K562 (cell line): ENCODE data around the gene PRIM1. TPM values are rescaled to one million over a fixed set of nuclear protein-coding genes. Genes with fewer than 3 reads are reported as not detected.

Source experiments
- ATF1 ChIP-seq, 2 experiments: fragments of 450-650 bp in 1 of 2; IDR thresholded peaks; 2 replicates each; pipeline ENCODE4 v1.6.1; 2016; ENCODE audit warnings: missing compliant biosample characterization in 1 of 2, missing genetic modification characterization in 1 of 2
- CHD2 ChIP-seq: IDR thresholded peaks from 2 replicates; pipeline ENCODE4 v1.6.1; 2011; ENCODE audit warnings: low read depth, low read length
- CLOCK ChIP-seq: fragments of 250-450 bp; sonication (Bioruptor Pico); IDR thresholded peaks from 2 replicates; pipeline ENCODE4 v1.4.0; 2020; ENCODE audit warnings: mild to moderate bottlenecking, moderate library complexity, borderline replicate concordance
- ETV5 ChIP-seq: sonication (generic); formaldehyde crosslinking; IDR thresholded peaks from 2 replicates; pipeline ENCODE4 v1.4.0; 2020; ENCODE audit warnings: low read depth, mild to moderate bottlenecking, missing genetic modification reagents
- ETV6 ChIP-seq, 3 experiments: fragments of 150-350 bp in 1 of 3; sonication (generic) in 1 of 3; formaldehyde crosslinking in 1 of 3; IDR thresholded peaks; 2 replicates each; pipeline versions ENCODE4 v1.6.1 to v1.8.0; 2014 to 2022; ENCODE audit warnings: borderline replicate concordance in 2 of 3, low read depth in 2 of 3, antibody characterized with exemption in 1 of 3, low read length in 1 of 3, mild to moderate bottlenecking in 1 of 3, missing genetic modification reagents in 1 of 3
- FOXP4 ChIP-seq: sonication (generic); formaldehyde crosslinking; IDR thresholded peaks from 2 replicates; pipeline ENCODE4 v1.8.0; 2022; ENCODE audit warnings: mild to moderate bottlenecking, missing genetic modification reagents, borderline replicate concordance
- L3MBTL2 ChIP-seq: fragments of 450-650 bp; IDR thresholded peaks from 2 replicates; pipeline ENCODE4 v1.6.1; 2016; ENCODE audit warnings: mild to moderate bottlenecking, moderate library complexity
- NONO ChIP-seq, 2 experiments: fragments of 200-400 bp in 1 of 2; fragments of 450-650 bp in 1 of 2; formaldehyde crosslinking in 1 of 2; IDR thresholded peaks; 2 replicates each; pipeline ENCODE4 v1.6.1; 2017; ENCODE audit warnings: low read depth in 2 of 2, mild to moderate bottlenecking in 2 of 2, moderate library complexity in 2 of 2, low read length in 1 of 2
- NR4A1 ChIP-seq, 2 experiments: fragments of 250-450 bp in 1 of 2; fragments of 450-650 bp in 1 of 2; sonication (Bioruptor Pico) in 1 of 2; IDR thresholded peaks; 2 replicates each; pipeline versions ENCODE4 v1.4.0 to v1.6.1; 2016 to 2020; ENCODE audit warnings: mild to moderate bottlenecking in 2 of 2, missing compliant biosample characterization in 1 of 2, missing genetic modification characterization in 1 of 2, moderate library complexity in 1 of 2
- RBBP5 ChIP-seq: fragments of 200-600 bp; sonication (generic); IDR thresholded peaks from 2 replicates; pipeline ENCODE4 v1.6.1; 2012; ENCODE audit warnings: borderline replicate concordance, mild to moderate bottlenecking, low read length, control low read depth, inconsistent platforms; ENCODE audit not compliant: insufficient read depth, poor library complexity, severe bottlenecking
- RFX1 ChIP-seq: fragments of 450-650 bp; IDR thresholded peaks from 2 replicates; pipeline ENCODE4 v1.6.1; 2016; ENCODE audit warnings: mild to moderate bottlenecking, moderate library complexity
- RFX5 ChIP-seq: IDR thresholded peaks from 2 replicates; pipeline ENCODE4 v1.6.1; 2011; ENCODE audit warnings: low read depth, mild to moderate bottlenecking, improper control_type of control experiment, low read length
- TAF7 ChIP-seq: fragments of 450-650 bp; IDR thresholded peaks from 2 replicates; pipeline ENCODE4 v1.6.1; 2016; ENCODE audit warnings: missing genetic modification characterization, missing compliant biosample characterization
- ZNF263 ChIP-seq: sonication (generic); formaldehyde crosslinking; IDR thresholded peaks from 2 replicates; pipeline ENCODE4 v1.8.0; 2022; ENCODE audit warnings: mild to moderate bottlenecking, missing genetic modification reagents, borderline replicate concordance
- polyA plus RNA-seq, 8 experiments: library from polyadenylated mRNA; depleted of rRNA in 4 of 8; stranded (reverse) in 5 of 8; unstranded in 3 of 8; fragments of >200 nt; fragmentation: Nextera tagmentation in 2 of 8; fragmentation: Illumina TruSeq in 1 of 8; extraction: Ambion mirVana in 2 of 8; extraction: Trizol in 1 of 8; gene quantifications; 2 replicates each; pipeline versions ENCODE4 v1.2.1 to v1.2.3, GENCODE V29; 2011 to 2014; ENCODE audit warnings: inconsistent platforms in 1 of 8, missing spikeins in 1 of 8
- total RNA-seq, 7 experiments: library from RNA; depleted of rRNA in 6 of 7; stranded (reverse); fragments of >200 nt in 6 of 7; fragmentation: Illumina TruSeq in 2 of 7; extraction: Trizol in 2 of 7; gene quantifications; 2 replicates each; pipeline versions ENCODE4 v1.2.1 to v1.2.3, GENCODE V29; 2011 to 2021; ENCODE audit warnings: low replicate concordance in 1 of 7
- TF ChIP-seq, protein P1 (sequence below): sonication (generic); formaldehyde crosslinking; IDR thresholded peaks from 2 replicates; pipeline ENCODE4 v1.8.0; 2023; ENCODE audit warnings: mild to moderate bottlenecking, missing genetic modification reagents

The PRIM1 gene
- total and polyA plus RNA-seq, 9 of the 15 experiments (the other 6 are each of a cell fraction or from before 2014, with no cell fraction given), result 67.2 to 179 (median 140) TPM

DNA sequence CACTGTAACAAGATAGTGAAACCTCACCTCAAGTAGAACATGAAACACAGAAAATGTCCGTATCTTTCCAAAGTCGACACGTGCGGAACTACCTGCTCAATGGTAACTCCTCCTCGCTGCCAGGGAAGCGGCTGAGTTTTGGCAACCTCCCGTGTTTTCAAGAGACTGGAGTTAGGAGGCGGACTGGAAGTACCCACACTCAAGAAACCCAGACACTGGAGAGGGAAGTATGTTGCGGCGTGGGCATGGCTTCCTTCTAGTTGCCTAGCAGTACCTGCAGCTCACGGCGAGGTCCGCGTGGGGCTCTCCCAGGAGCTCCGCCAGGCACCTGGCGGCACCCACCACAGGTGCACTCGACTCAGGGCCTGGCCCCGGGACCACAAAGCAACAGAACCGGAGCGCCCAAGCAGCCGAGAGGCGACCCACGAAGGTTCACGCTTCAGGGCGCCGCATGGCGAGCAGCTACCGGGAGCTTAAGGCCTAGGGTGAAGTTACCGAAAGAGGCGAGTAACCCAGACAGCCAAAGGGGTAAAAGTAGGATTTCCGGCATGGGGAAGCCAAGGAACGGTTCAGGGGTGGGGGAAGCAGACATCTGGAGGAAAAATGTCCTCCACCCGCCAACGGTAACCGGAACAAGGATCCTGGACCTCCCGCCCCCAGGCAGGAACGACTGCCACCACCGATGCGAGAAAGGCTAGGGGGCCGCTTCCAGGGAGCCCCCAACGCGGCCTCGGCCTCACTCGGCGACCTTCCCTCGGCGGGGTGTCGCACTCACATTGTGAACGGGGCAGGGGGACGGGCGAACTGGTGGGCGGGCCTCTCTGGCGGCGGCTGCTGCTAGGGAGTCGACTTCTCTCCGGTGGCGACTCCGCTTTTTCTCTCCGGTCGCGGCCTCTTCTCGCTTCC, 64.6 kb downstream of the PRIM1 start (continued):
- TF ChIP-seq, protein P1, sequence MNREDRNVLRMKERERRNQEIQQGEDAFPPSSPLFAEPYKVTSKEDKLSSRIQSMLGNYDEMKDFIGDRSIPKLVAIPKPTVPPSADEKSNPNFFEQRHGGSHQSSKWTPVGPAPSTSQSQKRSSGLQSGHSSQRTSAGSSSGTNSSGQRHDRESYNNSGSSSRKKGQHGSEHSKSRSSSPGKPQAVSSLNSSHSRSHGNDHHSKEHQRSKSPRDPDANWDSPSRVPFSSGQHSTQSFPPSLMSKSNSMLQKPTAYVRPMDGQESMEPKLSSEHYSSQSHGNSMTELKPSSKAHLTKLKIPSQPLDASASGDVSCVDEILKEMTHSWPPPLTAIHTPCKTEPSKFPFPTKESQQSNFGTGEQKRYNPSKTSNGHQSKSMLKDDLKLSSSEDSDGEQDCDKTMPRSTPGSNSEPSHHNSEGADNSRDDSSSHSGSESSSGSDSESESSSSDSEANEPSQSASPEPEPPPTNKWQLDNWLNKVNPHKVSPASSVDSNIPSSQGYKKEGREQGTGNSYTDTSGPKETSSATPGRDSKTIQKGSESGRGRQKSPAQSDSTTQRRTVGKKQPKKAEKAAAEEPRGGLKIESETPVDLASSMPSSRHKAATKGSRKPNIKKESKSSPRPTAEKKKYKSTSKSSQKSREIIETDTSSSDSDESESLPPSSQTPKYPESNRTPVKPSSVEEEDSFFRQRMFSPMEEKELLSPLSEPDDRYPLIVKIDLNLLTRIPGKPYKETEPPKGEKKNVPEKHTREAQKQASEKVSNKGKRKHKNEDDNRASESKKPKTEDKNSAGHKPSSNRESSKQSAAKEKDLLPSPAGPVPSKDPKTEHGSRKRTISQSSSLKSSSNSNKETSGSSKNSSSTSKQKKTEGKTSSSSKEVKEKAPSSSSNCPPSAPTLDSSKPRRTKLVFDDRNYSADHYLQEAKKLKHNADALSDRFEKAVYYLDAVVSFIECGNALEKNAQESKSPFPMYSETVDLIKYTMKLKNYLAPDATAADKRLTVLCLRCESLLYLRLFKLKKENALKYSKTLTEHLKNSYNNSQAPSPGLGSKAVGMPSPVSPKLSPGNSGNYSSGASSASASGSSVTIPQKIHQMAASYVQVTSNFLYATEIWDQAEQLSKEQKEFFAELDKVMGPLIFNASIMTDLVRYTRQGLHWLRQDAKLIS (CRISPR knock-in tag), result no peak
- TF ChIP-seq RFX5 (no peak), CHD2 (0 out of 2 replicates have a peak, but pooled peaks have one; percentile 22), TAF7 (peak; percentile 74), RBBP5 (peak; percentile 82), NR4A1 (CRISPR knock-in tag; IDR thresholded peaks at IDR 0.05) (no peak), NR4A1 (tag; IDR thresholded peaks at IDR 0.05) (no peak), ATF1 (CRISPR knock-in tag; IDR thresholded peaks at IDR 0.05) (no peak), ATF1 (tag; IDR thresholded peaks at IDR 0.05) (no peak), FOXP4 (CRISPR knock-in tag) (0 out of 2 replicates have a peak, but pooled peaks have one; percentile 43), L3MBTL2 (no peak), ZNF263 (CRISPR knock-in tag) (no peak; the same call in 1 of the 2 replicates), ETV5 (CRISPR knock-in tag) (no peak), NONO (IDR thresholded peaks at IDR 0.05; ENCODE audit: low read depth in 2 of 2, low read length in 1 of 2) (no peak), ETV6 (IDR thresholded peaks at IDR 0.05; ENCODE audit: borderline replicate concordance in 1 of 2, low read depth in 2 of 2, low read length in 1 of 2) (no peak), ETV6 (CRISPR knock-in tag; IDR thresholded peaks at IDR 0.05; ENCODE audit: borderline replicate concordance) (no peak), RFX1 (0 out of 2 replicates have a peak, but pooled peaks have one; percentile 23), CLOCK (CRISPR knock-in tag) (no peak)
